Glutamatergic neuron (in vitro differentiated cells): Measurements from ENCODE around the gene IQCC. TPM values are rescaled to one million over a fixed set of nuclear protein-coding genes. Genes with fewer than 3 reads are reported as not detected.
A peak's percentile ranks its signal among the peaks of the same experiment; 100 is the strongest.

Source experiments
- DNase-seq: peaks from one replicate; pipeline ENCODE4 v3.0.0; 2022
- H3K27ac Mint-ChIP-seq: one replicate; pipeline ENCODE4 v1.8.0; 2020; ENCODE audit warnings: mild to moderate bottlenecking, mixed read lengths, inconsistent platforms; ENCODE audit not compliant: unreplicated experiment
- H3K27me3 Mint-ChIP-seq: one replicate; pipeline ENCODE4 v1.8.0; 2020; ENCODE audit warnings: mild to moderate bottlenecking, moderate library complexity, mixed read lengths, inconsistent platforms; ENCODE audit not compliant: unreplicated experiment
- H3K36me3 Mint-ChIP-seq: one replicate; pipeline ENCODE4 v1.8.0; 2020; ENCODE audit warnings: mild to moderate bottlenecking, mixed read lengths, inconsistent platforms; ENCODE audit not compliant: unreplicated experiment
- H3K4me1 Mint-ChIP-seq: one replicate; pipeline ENCODE4 v1.8.0; 2020; ENCODE audit warnings: mild to moderate bottlenecking, low read depth, mixed read lengths, inconsistent platforms; ENCODE audit not compliant: unreplicated experiment
- H3K4me3 Mint-ChIP-seq: one replicate; pipeline ENCODE4 v1.8.0; 2020; ENCODE audit warnings: mild to moderate bottlenecking, mixed read lengths, inconsistent platforms; ENCODE audit not compliant: unreplicated experiment
- H3K9me3 Mint-ChIP-seq: one replicate; pipeline ENCODE4 v1.8.0; 2020; ENCODE audit warnings: mild to moderate bottlenecking, moderate library complexity, mixed read lengths, inconsistent platforms; ENCODE audit not compliant: unreplicated experiment
- CTCF ChIP-seq: fragments of 200-600 bp; sonication (generic); IDR thresholded peaks from one replicate; pipeline ENCODE4 v1.5.0; 2021; ENCODE audit not compliant: partially characterized antibody, unreplicated experiment
- total RNA-seq: library from RNA; stranded (reverse); fragmentation: NEBNext Ultra II Directional; extraction: Animal tissue kit (Norgen Biotek cat#: 25700); gene quantifications from one replicate; pipeline ENCODE4 v1.2.1, GENCODE V29; 2021; ENCODE audit not compliant: unreplicated experiment

Gene IQCC
- total RNA-seq, 1 donor from 2014 or later: 2.7 TPM

DNA sequence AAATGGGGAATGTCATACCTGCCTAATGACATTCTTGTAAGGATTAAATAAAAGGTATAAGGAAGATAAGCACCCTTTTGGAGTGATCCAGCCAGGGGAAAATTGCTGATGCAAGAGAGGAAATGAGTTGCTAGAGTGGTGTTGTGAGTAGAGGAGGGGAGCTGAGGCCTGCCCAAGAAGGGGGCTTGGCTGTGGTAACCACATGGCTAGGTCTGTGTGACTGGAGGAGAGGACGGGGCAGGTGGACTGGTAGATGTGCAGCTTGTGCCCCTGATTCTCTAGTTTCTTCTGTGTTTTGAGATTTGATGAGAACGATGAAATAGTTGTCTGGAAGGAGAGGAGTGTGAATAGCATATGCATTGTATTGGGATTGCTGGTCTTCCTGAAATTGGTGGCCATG, 19.4 kb upstream of the IQCC start:
- peak overlapping the region; percentile 19 for H3K4me3 Mint-ChIP-seq
- no peak for TF ChIP-seq CTCF

GRCh38 chr1:32186491-32186890, 19.0 kb upstream of the IQCC start:
- no peaks in the 10 kb centered on the region for H3K36me3 Mint-ChIP-seq
- TF ChIP-seq CTCF: no peak
- no peaks in the 10 kb centered on the region for H3K9me3 Mint-ChIP-seq
- no peak for DNase-seq
- H3K4me1 Mint-ChIP-seq: peaks cover 4% of the 10 kb centered on the region
- H3K27ac Mint-ChIP-seq: peak overlapping the region; percentile 24
- H3K27me3 Mint-ChIP-seq: no peaks in the 10 kb centered on the region
- H3K4me3 Mint-ChIP-seq: peak overlapping the region; percentile 26

More for the DNA sequence above, 19.4 kb upstream of the IQCC start:
- peaks cover 8% of the 10 kb centered on the region for H3K4me1 Mint-ChIP-seq
- H3K27ac Mint-ChIP-seq: peak overlapping the region; percentile 24
- H3K27me3 Mint-ChIP-seq: no peaks in the 10 kb centered on the region
- DNase-seq: no peak
- H3K36me3 Mint-ChIP-seq: no peaks in the 10 kb centered on the region
- H3K9me3 Mint-ChIP-seq: no peaks in the 10 kb centered on the region

GRCh38 chr1:32187850-32188249, 17.6 kb upstream of the IQCC start:
- Mint-ChIP-seq H3K36me3 (no peaks in the 10 kb centered on the region), H3K27me3 (peaks cover 2% of the 10 kb centered on the region), H3K4me1 (peaks cover 3% of the 10 kb centered on the region), H3K4me3 (no peak overlapping the region), H3K9me3 (no peaks in the 10 kb centered on the region), H3K27ac (no peak overlapping the region)
- DNase-seq: no peak
- no peak for TF ChIP-seq CTCF

DNA sequence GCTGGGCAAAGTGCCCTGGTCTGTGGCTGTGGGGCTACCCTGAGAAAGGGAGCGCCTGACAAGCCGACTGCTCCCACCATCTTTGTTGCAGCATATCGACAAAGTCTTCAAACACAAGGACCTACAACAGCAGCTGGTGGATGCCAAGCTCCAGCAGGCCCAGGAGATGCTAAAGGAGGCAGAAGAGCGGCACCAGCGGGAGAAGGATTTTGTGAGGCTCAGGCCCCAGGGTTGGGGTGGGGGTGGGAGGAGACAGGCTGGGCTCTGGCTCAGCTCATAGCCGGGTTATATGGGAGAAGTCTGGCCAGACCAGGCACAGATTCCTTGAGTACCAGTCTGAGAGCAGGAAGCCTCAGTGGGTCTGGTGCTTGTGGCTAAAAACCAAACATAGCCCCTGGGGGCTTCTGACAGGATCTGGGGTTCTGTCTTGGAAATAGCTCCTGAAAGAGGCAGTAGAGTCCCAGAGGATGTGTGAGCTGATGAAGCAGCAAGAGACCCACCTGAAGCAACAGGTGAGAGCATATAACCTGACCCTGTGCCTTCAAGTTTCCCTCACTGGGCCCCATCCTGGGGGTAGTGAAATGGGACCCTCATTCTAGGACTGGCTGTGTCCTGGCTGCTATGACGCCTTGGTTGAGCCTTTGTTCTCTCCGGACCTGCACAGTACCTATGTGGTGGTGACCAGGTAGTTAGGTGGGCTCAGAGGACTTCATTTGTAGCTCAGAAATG, 13.1 kb upstream of the IQCC start:
- no peak for TF ChIP-seq CTCF
- Mint-ChIP-seq H3K27me3 (peaks cover 2% of the 10 kb centered on the region), H3K9me3 (peaks cover 4% of the 10 kb centered on the region), H3K36me3 (no peaks in the 10 kb centered on the region), H3K4me1 (peaks cover 5% of the 10 kb centered on the region), H3K4me3 (no peak overlapping the region), H3K27ac (no peak overlapping the region)
- no peak for DNase-seq

DNA sequence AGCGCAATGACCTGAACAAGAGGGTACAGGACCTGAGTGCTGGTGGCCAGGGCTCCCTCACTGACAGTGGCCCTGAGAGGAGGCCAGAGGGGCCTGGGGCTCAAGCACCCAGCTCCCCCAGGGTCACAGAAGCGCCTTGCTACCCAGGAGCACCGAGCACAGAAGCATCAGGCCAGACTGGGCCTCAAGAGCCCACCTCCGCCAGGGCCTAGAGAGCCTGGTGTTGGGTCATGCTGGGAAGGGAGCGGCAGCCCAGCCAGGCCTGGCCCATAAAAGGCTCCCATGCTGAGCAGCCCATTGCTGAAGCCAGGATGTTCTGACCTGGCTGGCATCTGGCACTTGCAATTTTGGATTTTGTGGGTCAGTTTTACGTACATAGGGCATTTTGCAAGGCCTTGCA, 10.5 kb upstream of the IQCC start:
- peaks cover 3% of the 10 kb centered on the region for H3K27me3 Mint-ChIP-seq
- no peak for TF ChIP-seq CTCF
- DNase-seq: no peak
- H3K4me3 Mint-ChIP-seq: no peak overlapping the region
- no peak overlapping the region for H3K27ac Mint-ChIP-seq
- peaks cover 23% of the 10 kb centered on the region for H3K4me1 Mint-ChIP-seq
- H3K36me3 Mint-ChIP-seq: no peaks in the 10 kb centered on the region
- peaks cover 9% of the 10 kb centered on the region for H3K9me3 Mint-ChIP-seq
